T-helper 2 cell treated with Interferon-gamma antibody and Interleukin-4, amounts not matched to agents 5 μg/mL and 100 μg/mL, for 36 hours (primary cell): ENCODE measurements around the gene PCDHGB6.
"Not testable (repeated sequence)": the region's sequence is repeated elsewhere in the genome, so short reads cannot be mapped to it uniquely, and the experiment has no call there.

Experiments
- DNase-seq: peaks from one replicate; pipeline ENCODE4 v3.0.0; 2021; ENCODE audit warnings: low spot score
- H3K27ac Mint-ChIP-seq: one replicate; pipeline ENCODE4 v1.8.0; 2021; ENCODE audit warnings: mild to moderate bottlenecking, mixed read lengths
- H3K27me3 Mint-ChIP-seq: one replicate; pipeline ENCODE4 v1.8.0; 2021; ENCODE audit warnings: low read depth, mixed read lengths
- H3K36me3 Mint-ChIP-seq: one replicate; pipeline ENCODE4 v1.8.0; 2021; ENCODE audit warnings: low read depth, mixed read lengths
- H3K4me1 Mint-ChIP-seq: one replicate; pipeline ENCODE4 v1.8.0; 2021; ENCODE audit warnings: low read depth, mixed read lengths
- H3K4me3 Mint-ChIP-seq: one replicate; pipeline ENCODE4 v1.8.0; 2022; ENCODE audit warnings: mild to moderate bottlenecking, moderate library complexity, mixed read lengths
- H3K9me3 Mint-ChIP-seq: one replicate; pipeline ENCODE4 v1.8.0; 2021; ENCODE audit warnings: mixed read lengths

The PCDHGB6 gene

GRCh38 chr5:141420855-141421488 is 13.2 kb downstream of the PCDHGB6 start, which contains the start of gene PCDHGA11:
Gene PCDHGA11 (plus strand): TSS chr5:141421051. CDS start chr5:141421228, 177 bp downstream.
- Mint-ChIP-seq H3K27me3 (peaks cover 62% of the 10 kb centered on the region), H3K4me3 (peak within 1 kb of the TSS; percentile 87), H3K36me3 (no peaks in the 10 kb centered on the region), H3K27ac (peak within 1 kb of the TSS; percentile 51), H3K9me3 (peaks cover 19% of the 10 kb centered on the region), H3K4me1 (peaks cover 11% of the 10 kb centered on the region)
- peak; percentile 33 for DNase-seq

DNA sequence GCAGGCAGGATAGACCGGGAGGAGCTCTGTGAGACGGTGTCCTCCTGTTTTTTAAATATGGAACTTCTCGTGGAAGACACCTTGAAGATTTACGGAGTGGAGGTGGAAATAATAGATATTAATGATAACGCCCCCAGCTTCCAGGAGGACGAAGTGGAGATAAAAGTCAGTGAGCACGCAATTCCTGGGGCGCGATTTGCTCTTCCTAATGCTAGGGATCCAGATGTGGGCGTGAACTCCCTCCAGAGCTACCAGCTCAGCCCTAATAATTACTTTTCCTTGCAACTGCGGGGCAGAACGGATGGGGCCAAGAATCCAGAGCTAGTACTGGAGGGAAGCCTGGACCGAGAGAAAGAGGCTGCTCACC is 13.7 kb downstream of the PCDHGB6 start:
- DNase-seq, result no peak
- no peaks in the 10 kb centered on the region for H3K36me3 Mint-ChIP-seq

GRCh38 chr5:141422742-141423291 is 15.0 kb downstream of the PCDHGB6 start:
- no peak overlapping the region for H3K27ac Mint-ChIP-seq
- peaks cover 11% of the 10 kb centered on the region for H3K4me1 Mint-ChIP-seq
- peaks cover 54% of the 10 kb centered on the region for H3K27me3 Mint-ChIP-seq
- H3K36me3 Mint-ChIP-seq, result no peaks in the 10 kb centered on the region
- H3K9me3 Mint-ChIP-seq, result peaks cover 23% of the 10 kb centered on the region
- no peak for DNase-seq
- H3K4me3 Mint-ChIP-seq, result peak overlapping the region; percentile 7

More for the DNA sequence above, 13.7 kb downstream of the PCDHGB6 start:
- Mint-ChIP-seq H3K4me3 (peak overlapping the region; percentile 87), H3K27me3 (peaks cover 58% of the 10 kb centered on the region), H3K27ac (peak overlapping the region; percentile 51), H3K4me1 (peaks cover 11% of the 10 kb centered on the region), H3K9me3 (peaks cover 19% of the 10 kb centered on the region)

DNA sequence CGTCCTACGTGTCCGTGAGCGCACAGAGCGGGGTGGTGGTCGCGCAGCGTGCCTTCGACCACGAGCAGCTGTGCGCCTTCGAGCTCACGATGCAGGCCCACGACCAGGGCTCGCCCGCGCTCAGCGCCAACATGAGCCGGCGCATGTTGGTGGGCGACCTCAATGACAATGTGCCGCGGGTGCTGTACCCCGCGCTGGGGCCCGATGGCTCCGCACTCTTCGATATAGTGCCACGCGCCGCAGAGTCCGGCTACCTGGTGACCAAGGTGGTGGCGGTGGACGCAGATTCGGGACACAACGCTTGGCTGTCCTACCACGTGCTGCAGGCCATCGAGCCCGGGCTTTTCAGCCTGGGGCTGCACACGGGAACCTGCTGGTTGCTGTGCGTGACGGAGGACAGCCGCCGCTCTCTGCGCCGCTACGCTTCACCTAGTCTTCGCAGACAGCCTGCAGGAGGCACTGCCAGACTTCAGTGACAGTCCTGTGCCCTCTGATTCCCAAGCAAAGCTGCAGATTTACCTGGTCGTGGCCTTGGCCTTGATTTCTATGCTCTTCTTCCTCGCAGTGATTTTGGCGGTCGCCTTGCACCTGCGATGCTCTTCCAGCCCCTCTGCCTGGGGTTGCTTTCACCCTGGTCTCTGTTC is 20.1 kb downstream of the PCDHGB6 start:
- Mint-ChIP-seq H3K27me3 (peaks cover 34% of the 10 kb centered on the region), H3K36me3 (peaks cover 5% of the 10 kb centered on the region), H3K27ac (no peak overlapping the region), H3K4me1 (peaks cover 2% of the 10 kb centered on the region), H3K4me3 (no peak overlapping the region), H3K9me3 (peaks cover 31% of the 10 kb centered on the region)
- DNase-seq, result no peak

- peaks cover 2% of the 10 kb centered on the region for H3K4me1 Mint-ChIP-seq
- peaks cover 41% of the 10 kb centered on the region for H3K9me3 Mint-ChIP-seq
- H3K36me3 Mint-ChIP-seq, result peaks cover 6% of the 10 kb centered on the region
- DNase-seq, result no peak
- peaks cover 28% of the 10 kb centered on the region for H3K27me3 Mint-ChIP-seq
- H3K27ac Mint-ChIP-seq, result peak within 1 kb of the TSS; percentile 65
- peak within 1 kb of the TSS; percentile 78 for H3K4me3 Mint-ChIP-seq
Observed at GRCh38 chr5:141430332-141431113, 22.7 kb downstream of the PCDHGB6 start, which contains the start of gene PCDHGA12. Gene PCDHGA12 (plus strand): TSS chr5:141430507. CDS start chr5:141430760, 253 bp downstream.

DNA sequence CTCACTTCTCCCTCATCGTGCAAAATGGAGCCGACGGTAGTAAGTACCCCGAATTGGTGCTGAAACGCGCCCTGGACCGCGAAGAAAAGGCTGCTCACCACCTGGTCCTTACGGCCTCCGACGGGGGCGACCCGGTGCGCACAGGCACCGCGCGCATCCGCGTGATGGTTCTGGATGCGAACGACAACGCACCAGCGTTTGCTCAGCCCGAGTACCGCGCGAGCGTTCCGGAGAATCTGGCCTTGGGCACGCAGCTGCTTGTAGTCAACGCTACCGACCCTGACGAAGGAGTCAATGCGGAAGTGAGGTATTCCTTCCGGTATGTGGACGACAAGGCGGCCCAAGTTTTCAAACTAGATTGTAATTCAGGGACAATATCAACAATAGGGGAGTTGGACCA is 23.5 kb downstream of the PCDHGB6 start:
- Mint-ChIP-seq H3K27ac (no peak overlapping the region), H3K9me3 (peaks cover 41% of the 10 kb centered on the region), H3K4me3 (peak overlapping the region; percentile 78), H3K27me3 (peaks cover 28% of the 10 kb centered on the region), H3K36me3 (peaks cover 6% of the 10 kb centered on the region), H3K4me1 (peaks cover 2% of the 10 kb centered on the region)
- DNase-seq, result no peak

DNA sequence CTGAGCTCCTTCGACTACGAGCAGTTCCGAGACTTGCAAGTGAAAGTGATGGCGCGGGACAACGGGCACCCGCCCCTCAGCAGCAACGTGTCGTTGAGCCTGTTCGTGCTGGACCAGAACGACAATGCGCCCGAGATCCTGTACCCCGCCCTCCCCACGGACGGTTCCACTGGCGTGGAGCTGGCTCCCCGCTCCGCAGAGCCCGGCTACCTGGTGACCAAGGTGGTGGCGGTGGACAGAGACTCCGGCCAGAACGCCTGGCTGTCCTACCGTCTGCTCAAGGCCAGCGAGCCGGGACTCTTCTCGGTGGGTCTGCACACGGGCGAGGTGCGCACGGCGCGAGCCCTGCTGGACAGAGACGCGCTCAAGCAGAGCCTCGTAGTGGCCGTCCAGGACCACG is 24.5 kb downstream of the PCDHGB6 start:
- not testable (repeated sequence) for H3K36me3 Mint-ChIP-seq, H3K4me3 Mint-ChIP-seq, H3K4me1 Mint-ChIP-seq, H3K27ac Mint-ChIP-seq, DNase-seq
- Mint-ChIP-seq H3K9me3 (peaks cover 36% of the 10 kb centered on the region), H3K27me3 (peaks cover 26% of the 10 kb centered on the region)

- not testable (repeated sequence) for DNase-seq, H3K36me3 Mint-ChIP-seq, H3K27ac Mint-ChIP-seq, H3K4me1 Mint-ChIP-seq, H3K4me3 Mint-ChIP-seq
- Mint-ChIP-seq H3K9me3 (peaks cover 36% of the 10 kb centered on the region), H3K27me3 (peaks cover 26% of the 10 kb centered on the region)
Observed at GRCh38 chr5:141432726-141433125, 24.9 kb downstream of the PCDHGB6 start.

- DNase-seq, result no peak
- Mint-ChIP-seq H3K36me3 (peaks cover 6% of the 10 kb centered on the region), H3K4me1 (peaks cover 2% of the 10 kb centered on the region), H3K27ac (no peak overlapping the region), H3K9me3 (peaks cover 31% of the 10 kb centered on the region), H3K27me3 (peaks cover 23% of the 10 kb centered on the region), H3K4me3 (no peak overlapping the region)
Observed at GRCh38 chr5:141434006-141434405, 26.2 kb downstream of the PCDHGB6 start.

GRCh38 chr5:141437221-141437620 is 29.4 kb downstream of the PCDHGB6 start:
- H3K27me3 Mint-ChIP-seq, result peaks cover 5% of the 10 kb centered on the region
- H3K4me1 Mint-ChIP-seq, result no peaks in the 10 kb centered on the region
- H3K27ac Mint-ChIP-seq, result no peak overlapping the region
- no peak for DNase-seq
- H3K4me3 Mint-ChIP-seq, result no peak overlapping the region
- peaks cover 13% of the 10 kb centered on the region for H3K9me3 Mint-ChIP-seq
- peaks cover 1% of the 10 kb centered on the region for H3K36me3 Mint-ChIP-seq

DNA sequence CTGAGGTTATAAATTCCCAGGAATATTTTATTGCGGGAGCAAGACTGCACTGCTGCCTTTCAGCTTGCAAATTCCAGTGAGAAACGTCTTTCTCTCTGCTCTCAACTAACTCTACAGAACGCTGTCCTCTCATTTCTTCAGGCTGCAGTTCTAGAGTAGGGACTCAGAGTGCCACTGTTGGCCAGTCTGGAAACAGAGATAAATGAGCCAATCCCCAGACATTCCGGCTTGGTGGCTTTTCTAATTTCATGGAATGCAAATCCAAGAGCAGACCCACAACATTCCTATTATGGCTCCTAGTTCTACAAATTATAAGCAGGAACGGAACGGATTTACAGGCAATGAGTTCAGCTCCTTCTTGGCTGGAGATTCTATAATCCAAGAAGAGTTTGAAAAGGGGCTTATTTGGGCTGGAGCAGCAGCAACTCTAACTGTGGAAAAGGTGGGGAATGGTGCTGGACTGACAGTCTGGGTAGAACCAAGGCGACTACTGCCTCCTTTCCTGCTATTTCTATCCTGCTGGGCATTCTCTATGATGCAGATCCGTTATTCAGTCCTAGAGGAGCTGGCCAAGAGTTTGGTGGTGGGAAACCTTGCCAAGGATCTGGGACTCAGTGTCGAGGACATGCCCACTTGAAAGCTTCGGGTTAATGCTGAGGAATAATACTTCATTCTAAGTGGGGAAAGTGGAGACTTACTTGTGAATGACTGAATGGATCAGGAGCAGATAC is 31.8 kb downstream of the PCDHGB6 start:
- DNase-seq, result no peak
- Mint-ChIP-seq H3K27ac (no peak overlapping the region), H3K9me3 (peaks cover 3% of the 10 kb centered on the region), H3K36me3 (no peaks in the 10 kb centered on the region), H3K4me1 (no peaks in the 10 kb centered on the region), H3K27me3 (no peaks in the 10 kb centered on the region), H3K4me3 (no peak overlapping the region)

DNA sequence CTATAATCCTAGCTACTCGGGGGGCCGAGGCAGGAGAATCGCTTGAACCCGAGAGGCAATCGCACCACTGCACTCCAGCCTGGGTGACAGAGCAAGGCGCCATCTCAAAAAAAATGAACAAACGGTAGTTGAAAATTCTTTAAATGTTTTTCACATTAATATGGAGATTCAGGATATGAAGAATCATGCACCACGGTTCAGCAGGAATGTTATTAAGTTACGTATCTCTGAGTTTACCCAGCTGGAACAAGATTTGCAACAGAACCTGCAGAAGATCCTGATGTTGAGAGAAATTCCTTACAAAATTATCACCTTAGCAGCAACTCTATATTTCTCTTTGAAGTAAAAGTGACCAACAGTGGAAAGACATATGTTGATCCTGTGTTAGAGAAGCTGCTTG is 32.5 kb downstream of the PCDHGB6 start:
- no peak overlapping the region for H3K4me3 Mint-ChIP-seq
- no peak for DNase-seq
- H3K36me3 Mint-ChIP-seq, result no peaks in the 10 kb centered on the region
- no peak overlapping the region for H3K27ac Mint-ChIP-seq
- no peaks in the 10 kb centered on the region for H3K27me3 Mint-ChIP-seq
- H3K4me1 Mint-ChIP-seq, result no peaks in the 10 kb centered on the region
- peaks cover 3% of the 10 kb centered on the region for H3K9me3 Mint-ChIP-seq

DNA sequence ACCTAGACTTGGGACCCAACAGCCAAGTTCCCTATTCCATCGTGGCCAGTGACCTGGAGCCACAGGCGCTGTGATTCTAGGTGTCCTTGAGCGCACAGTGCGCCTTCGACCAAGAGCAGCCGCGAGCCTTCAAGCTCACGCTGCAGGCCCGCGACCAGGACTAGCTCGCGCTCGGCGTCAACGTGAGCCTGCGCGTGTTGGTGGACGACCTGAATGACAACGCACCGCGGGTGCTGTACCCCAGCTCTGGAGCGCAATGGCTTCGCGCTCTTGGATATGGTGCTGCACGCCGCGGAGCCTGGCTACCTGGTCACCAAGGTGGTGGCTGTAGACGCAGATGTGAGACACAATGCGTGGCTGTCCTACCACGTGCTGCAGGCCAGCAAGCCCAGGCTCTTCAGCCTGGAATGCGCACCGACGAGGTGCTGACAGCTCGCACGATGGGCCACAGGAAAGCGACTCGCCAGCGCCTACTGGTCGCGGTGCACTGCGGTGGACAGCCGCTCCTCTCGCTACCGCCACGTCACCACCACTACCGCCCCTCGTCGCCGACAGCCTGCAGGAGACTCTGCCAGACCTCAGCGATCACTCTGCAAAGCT is 33.9 kb downstream of the PCDHGB6 start:
- no peaks in the 10 kb centered on the region for H3K27me3 Mint-ChIP-seq
- DNase-seq, result no peak
- H3K9me3 Mint-ChIP-seq, result peaks cover 3% of the 10 kb centered on the region

More for the DNA sequence above, 33.9 kb downstream of the PCDHGB6 start:
- Mint-ChIP-seq H3K4me1 (no peaks in the 10 kb centered on the region), H3K27ac (no peak overlapping the region), H3K36me3 (no peaks in the 10 kb centered on the region), H3K4me3 (no peak overlapping the region)
